HFF-Myc (cell line): ENCODE measurements around the gene ALK.
A peak's percentile ranks its signal among the peaks of the same experiment; 100 is the strongest.

Experiments used
- DNase-seq: peaks from one replicate; pipeline ENCODE4 v3.0.0-alpha.2; 2011; ENCODE audit warnings: low read depth; ENCODE audit errors: extremely low read depth
- H3K4me3 ChIP-seq: replicated peaks from 2 replicates; pipeline ENCODE4 v1.5.1; 2011; ENCODE audit warnings: low read depth, mild to moderate bottlenecking, control low read depth, low read length
- TF ChIP-seq, protein P1 (sequence below): IDR thresholded peaks from 2 replicates; pipeline ENCODE4 v1.5.1; 2012; ENCODE audit warnings: mild to moderate bottlenecking, low read depth, low read length, control low read depth; ENCODE audit errors: missing control alignments

ALK gene

DNA sequence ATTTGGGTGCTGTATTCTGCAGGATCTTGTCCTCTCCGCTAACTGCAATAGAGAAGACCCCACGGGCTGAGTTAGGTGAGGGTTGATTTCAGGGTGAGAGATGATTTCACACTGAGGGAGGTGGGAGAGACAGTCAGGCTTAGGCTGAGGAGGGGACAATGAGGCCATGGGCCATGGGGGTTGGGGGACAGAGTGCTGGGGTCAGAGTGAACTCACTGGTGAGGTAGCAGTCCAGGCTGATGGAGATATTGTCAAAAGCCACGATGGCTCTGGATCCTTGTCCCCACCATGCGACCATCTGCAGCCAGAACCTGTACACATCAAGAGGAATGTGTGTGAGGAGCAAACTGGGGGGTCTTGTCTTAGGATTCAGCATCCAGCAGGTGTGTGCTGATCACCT is 646.2 kb downstream of the ALK start:
- TF ChIP-seq, protein P1, sequence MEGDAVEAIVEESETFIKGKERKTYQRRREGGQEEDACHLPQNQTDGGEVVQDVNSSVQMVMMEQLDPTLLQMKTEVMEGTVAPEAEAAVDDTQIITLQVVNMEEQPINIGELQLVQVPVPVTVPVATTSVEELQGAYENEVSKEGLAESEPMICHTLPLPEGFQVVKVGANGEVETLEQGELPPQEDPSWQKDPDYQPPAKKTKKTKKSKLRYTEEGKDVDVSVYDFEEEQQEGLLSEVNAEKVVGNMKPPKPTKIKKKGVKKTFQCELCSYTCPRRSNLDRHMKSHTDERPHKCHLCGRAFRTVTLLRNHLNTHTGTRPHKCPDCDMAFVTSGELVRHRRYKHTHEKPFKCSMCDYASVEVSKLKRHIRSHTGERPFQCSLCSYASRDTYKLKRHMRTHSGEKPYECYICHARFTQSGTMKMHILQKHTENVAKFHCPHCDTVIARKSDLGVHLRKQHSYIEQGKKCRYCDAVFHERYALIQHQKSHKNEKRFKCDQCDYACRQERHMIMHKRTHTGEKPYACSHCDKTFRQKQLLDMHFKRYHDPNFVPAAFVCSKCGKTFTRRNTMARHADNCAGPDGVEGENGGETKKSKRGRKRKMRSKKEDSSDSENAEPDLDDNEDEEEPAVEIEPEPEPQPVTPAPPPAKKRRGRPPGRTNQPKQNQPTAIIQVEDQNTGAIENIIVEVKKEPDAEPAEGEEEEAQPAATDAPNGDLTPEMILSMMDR, result no peak
- no peak for DNase-seq
- H3K4me3 ChIP-seq, result no peak overlapping the region

DNA sequence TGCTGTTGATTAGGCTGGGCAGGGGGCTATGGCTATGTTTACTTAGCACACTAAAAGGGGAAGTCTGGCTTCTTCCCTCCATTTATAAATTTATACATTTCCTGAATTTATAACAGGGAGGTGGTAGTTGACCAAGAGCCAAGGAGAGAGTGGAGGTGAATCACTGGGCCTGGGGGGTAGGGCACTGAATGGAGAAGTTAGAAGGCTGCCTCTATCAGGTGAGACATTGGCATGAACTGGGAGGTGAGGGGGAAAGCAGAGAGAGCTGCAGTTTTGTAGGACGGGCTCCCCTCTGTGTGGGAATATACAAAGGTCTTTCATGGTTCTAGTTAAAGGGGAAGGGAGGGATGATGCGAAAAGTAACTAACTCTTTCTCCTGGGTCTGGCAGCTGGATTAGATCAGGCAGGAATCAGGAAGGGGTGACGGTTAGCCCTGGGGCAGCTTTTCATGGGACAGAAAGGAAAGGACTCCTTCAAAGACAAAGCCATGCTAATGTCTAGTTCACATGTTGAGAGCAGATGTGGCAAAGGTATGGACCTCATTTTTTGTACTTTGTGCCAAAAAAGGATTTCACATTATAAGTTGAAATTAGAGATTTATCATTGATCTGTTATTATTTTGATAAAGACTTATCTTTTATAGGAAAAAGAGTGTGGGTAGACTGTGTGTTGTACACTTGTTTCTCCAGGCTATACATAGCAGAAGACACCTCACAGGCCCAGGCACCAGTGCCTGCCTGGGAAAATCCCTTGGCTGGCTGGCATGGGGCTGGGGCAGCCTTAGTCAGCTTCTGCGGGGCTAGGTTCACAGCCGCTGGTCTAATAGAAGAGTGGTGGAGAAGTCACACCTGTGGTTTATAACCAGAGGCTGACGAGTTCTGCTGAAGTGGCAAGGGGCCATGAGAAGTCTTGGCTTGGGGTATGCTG is 647.4 kb downstream of the ALK start:
- TF ChIP-seq, protein P1, result no peak
- peak; percentile 39 for DNase-seq
- H3K4me3 ChIP-seq, result no peak overlapping the region

DNA sequence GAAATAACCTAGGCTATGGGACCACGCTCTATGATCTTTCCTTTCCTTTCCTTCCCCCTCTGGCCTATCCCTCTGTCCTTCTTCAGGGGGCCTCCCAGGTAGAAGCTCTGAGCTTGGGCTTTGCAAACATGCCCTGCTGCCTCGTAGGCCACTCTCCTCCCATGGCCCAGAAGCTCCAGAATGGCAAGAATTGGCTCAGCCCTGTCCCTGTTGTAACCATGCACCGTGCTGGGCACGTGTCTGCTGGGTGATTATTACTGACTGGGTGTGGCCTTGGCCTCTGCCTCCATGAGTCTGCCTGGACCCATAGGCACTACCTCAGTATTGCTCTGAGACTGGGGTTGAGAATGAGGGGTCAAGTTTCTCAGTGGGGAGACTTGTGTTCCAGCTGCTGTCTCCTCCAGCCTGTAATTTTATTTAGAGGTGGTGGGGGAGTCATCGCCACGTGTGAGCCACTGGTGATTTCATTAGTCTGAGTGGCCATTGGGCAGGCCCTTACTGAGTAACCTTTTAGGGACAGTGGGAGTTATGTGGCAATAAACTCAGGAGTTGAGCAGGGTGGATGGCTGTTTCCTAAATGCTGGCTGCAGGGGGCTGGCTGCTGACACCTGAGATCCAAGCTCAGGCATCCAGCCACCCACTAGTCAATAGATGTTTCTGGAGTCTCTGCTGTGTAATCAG is 648.2 kb downstream of the ALK start:
- no peak for DNase-seq
- TF ChIP-seq, protein P1, result no peak

DNA sequence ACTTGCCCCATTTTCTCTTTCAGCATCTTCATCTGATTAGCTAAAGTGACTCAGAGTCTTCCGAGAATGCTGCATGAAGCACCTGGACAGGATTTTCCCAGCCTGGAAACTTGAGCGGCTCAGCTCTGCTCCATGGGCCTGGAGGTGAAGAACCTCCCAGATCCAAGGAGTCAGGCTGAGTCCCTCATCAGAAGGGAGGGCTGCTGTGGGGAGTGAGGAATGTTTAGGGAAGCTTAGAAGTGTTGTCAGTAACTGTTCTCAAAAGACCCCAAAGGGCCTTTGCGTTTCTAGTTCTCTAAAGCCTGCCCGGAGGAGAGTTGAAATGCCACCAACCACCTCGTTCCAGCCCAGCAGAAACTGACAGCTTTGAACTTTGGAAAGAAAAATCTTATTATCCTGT is 649.1 kb downstream of the ALK start:
- TF ChIP-seq, protein P1, result no peak
- no peak overlapping the region for H3K4me3 ChIP-seq
- peak; percentile 16 for DNase-seq

More for the DNA sequence above, 648.2 kb downstream of the ALK start:
- no peak overlapping the region for H3K4me3 ChIP-seq

DNA sequence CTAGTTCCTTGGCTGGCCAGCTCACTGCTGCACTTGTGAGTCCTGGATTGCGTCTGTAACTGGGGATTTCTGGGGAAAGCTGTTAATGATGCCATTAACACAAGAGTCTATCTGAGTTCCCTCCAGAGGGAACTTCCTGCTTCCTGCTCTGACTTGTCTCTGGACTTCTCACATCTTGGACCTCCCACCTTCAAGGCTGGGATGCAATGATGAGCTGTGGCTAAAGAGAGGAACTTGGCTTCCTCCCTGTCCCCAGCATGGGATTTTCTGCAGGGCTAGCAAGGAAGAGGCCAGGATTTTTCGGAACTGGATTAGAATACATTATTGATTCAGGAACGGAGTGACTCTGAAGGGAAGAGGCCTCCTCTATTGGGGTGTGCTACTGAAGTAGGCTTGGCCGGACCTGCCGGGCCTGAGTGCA is 650.7 kb downstream of the ALK start:
- no peak overlapping the region for H3K4me3 ChIP-seq
- TF ChIP-seq, protein P1, result no peak
- DNase-seq, result no peak

DNA sequence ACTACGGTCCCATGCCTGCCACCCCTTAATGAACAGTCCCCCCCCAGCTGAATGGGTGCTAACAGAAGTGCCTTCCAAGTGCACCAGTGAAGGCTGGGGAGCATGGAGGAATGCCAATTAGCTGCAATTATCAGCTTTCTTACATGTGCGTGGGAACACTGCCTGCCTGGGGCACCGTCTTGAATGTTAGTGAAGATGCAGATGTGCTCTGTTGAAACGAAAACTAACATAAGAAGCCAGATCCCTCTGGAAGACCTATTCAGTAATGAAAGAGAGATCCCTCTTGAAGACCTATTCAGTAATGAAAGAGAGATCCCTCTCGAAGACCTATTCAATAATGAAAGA is 651.6 kb downstream of the ALK start:
- TF ChIP-seq, protein P1, result no peak
- DNase-seq, result no peak
- no peak overlapping the region for H3K4me3 ChIP-seq
